ENCODE data around the gene DBNDD2.

DBNDD2 gene

GRCh38 chr20:45367126-45367525, 41.0 kb upstream of the DBNDD2 start:
- H2AFZ ChIP-seq (ENCODE audit: low read depth, low read length, severe bottlenecking), result no peak overlapping the region
- H3K9ac ChIP-seq (ENCODE audit: low read length), result no peak overlapping the region
- H4K20me1 ChIP-seq (ENCODE audit: low read depth, low read length), result no peaks in the 10 kb centered on the region
- no peaks in the 10 kb centered on the region for H3K9me2 ChIP-seq (replicated peaks; ENCODE audit: insufficient read depth, low read length)
- H3K36me3 ChIP-seq (ENCODE audit: low read length), result peaks cover 15% of the 10 kb centered on the region; the same call in 1 of the 2 replicates
- no peak overlapping the region for H3K4me3 ChIP-seq (ENCODE audit: insufficient read depth, low read length, poor library complexity, severe bottlenecking)
- H3K27ac ChIP-seq (ENCODE audit: low read depth, low read length), result peak overlapping the region; percentile 84
- no peaks in the 10 kb centered on the region for H3K27me3 ChIP-seq (ENCODE audit: low read length)
- TF ChIP-seq EZH2phosphoT487 (conservative IDR thresholded peaks at IDR 0.05; ENCODE audit: low read length) (no peak), CTCF (IDR thresholded peaks at IDR 0.05; ENCODE audit: insufficient read depth, low read length, poor library complexity, severe bottlenecking) (no peak)
- H3K4me2 ChIP-seq (ENCODE audit: low read depth, low read length, poor library complexity, severe bottlenecking), result peak overlapping the region; percentile 47
- H3F3A ChIP-seq (ENCODE audit: insufficient read depth), result peaks cover 11% of the 10 kb centered on the region
- no peaks in the 10 kb centered on the region for H3K9me3 ChIP-seq (ENCODE audit: insufficient read depth, low read length)
- H3K79me2 ChIP-seq (ENCODE audit: insufficient read depth, low read length), result no peaks in the 10 kb centered on the region; the same call in 1 of the 2 replicates

- Histone ChIP-seq H3F3A (ENCODE audit: insufficient read depth) (peaks cover 11% of the 10 kb centered on the region), H4K20me1 (ENCODE audit: low read depth, low read length) (no peaks in the 10 kb centered on the region), H3K4me3 (ENCODE audit: insufficient read depth, low read length, poor library complexity, severe bottlenecking) (peak overlapping the region; percentile 20), H3K9me3 (ENCODE audit: insufficient read depth, low read length) (no peaks in the 10 kb centered on the region), H3K27ac (ENCODE audit: low read depth, low read length) (peak overlapping the region; percentile 84), H3K79me2 (ENCODE audit: insufficient read depth, low read length) (no peaks in the 10 kb centered on the region; the same call in 1 of the 2 replicates), H2AFZ (ENCODE audit: low read depth, low read length, severe bottlenecking) (no peak overlapping the region), H3K27me3 (ENCODE audit: low read length) (no peaks in the 10 kb centered on the region), H3K9me2 (replicated peaks; ENCODE audit: insufficient read depth, low read length) (no peaks in the 10 kb centered on the region), H3K9ac (ENCODE audit: low read length) (peak overlapping the region; percentile 36), H3K36me3 (ENCODE audit: low read length) (peaks cover 15% of the 10 kb centered on the region; the same call in 1 of the 2 replicates), H3K4me2 (ENCODE audit: low read depth, low read length, poor library complexity, severe bottlenecking) (peak overlapping the region; percentile 55)
- TF ChIP-seq CTCF (IDR thresholded peaks at IDR 0.05; ENCODE audit: insufficient read depth, low read length, poor library complexity, severe bottlenecking) (no peak), EZH2phosphoT487 (conservative IDR thresholded peaks at IDR 0.05; ENCODE audit: low read length) (no peak)
Observed at GRCh38 chr20:45368221-45368980, 39.7 kb upstream of the DBNDD2 start.

GRCh38 chr20:45370571-45371160, 37.4 kb upstream of the DBNDD2 start:
- Histone ChIP-seq H3K9ac (ENCODE audit: low read length) (no peak overlapping the region), H3K9me3 (ENCODE audit: insufficient read depth, low read length) (no peaks in the 10 kb centered on the region), H4K20me1 (ENCODE audit: low read depth, low read length) (no peaks in the 10 kb centered on the region), H3K36me3 (ENCODE audit: low read length) (peaks cover 10% of the 10 kb centered on the region; the same call in 1 of the 2 replicates), H3F3A (ENCODE audit: insufficient read depth) (peaks cover 11% of the 10 kb centered on the region), H3K4me3 (ENCODE audit: insufficient read depth, low read length, poor library complexity, severe bottlenecking) (no peak overlapping the region), H3K4me2 (ENCODE audit: low read depth, low read length, poor library complexity, severe bottlenecking) (no peak overlapping the region), H3K9me2 (replicated peaks; ENCODE audit: insufficient read depth, low read length) (no peaks in the 10 kb centered on the region), H3K27ac (ENCODE audit: low read depth, low read length) (no peak overlapping the region), H3K27me3 (ENCODE audit: low read length) (no peaks in the 10 kb centered on the region), H2AFZ (ENCODE audit: low read depth, low read length, severe bottlenecking) (no peak overlapping the region), H3K79me2 (ENCODE audit: insufficient read depth, low read length) (no peaks in the 10 kb centered on the region)
- no peak for TF ChIP-seq CTCF (IDR thresholded peaks at IDR 0.05; ENCODE audit: insufficient read depth, low read length, poor library complexity, severe bottlenecking)
- TF ChIP-seq EZH2phosphoT487 (conservative IDR thresholded peaks at IDR 0.05; ENCODE audit: low read length), result no peak

All from SU-DHL-6 (cell line).